ENCODE results near the gene ANP32D. TPM values are rescaled to one million over a fixed set of nuclear protein-coding genes. Genes with fewer than 3 reads are reported as not detected.

The ANP32D gene
- total RNA-seq, 1 experiment from 2014 or later, result not detected

GRCh38 chr12:48441069-48441468 is 31.3 kb upstream of the ANP32D start:
- intact Hi-C loops (cut with micrococcal nuclease; ENCODE audit: unreplicated experiment), result no loop called here
- no TSS peak for BruUV-seq (replicated peaks)
- ChIA-PET POLR2A (ENCODE audit: low non-redundant PET) (no interaction called here), CTCF (no interaction called here)
- TF ChIP-seq EZH2 (IDR thresholded peaks at IDR 0.05; ENCODE audit: borderline replicate concordance, low read depth, low read length, poor library complexity, severe bottlenecking) (no peak), CTCF (conservative IDR thresholded peaks at IDR 0.05; ENCODE audit: low read depth, low read length) (no peak)
- Histone ChIP-seq H3K4me1 (ENCODE audit: insufficient read depth, low read length, poor library complexity, severe bottlenecking) (no peaks in the 10 kb centered on the region), H3K27ac (ENCODE audit: low read depth, low read length, poor library complexity, severe bottlenecking) (no peak overlapping the region), H3K36me3 (ENCODE audit: insufficient read depth, low read length, poor library complexity, severe bottlenecking) (no peaks in the 10 kb centered on the region), H3K9me3 (ENCODE audit: low read depth, low read length, poor library complexity, severe bottlenecking) (no peaks in the 10 kb centered on the region), H3K27me3 (replicated peaks; ENCODE audit: insufficient read depth, low read depth, low read length, poor library complexity) (no peaks in the 10 kb centered on the region), H3K4me3 (ENCODE audit: low read depth, low read length, poor library complexity, severe bottlenecking) (no peak overlapping the region)
- no peak for DNase-seq (ENCODE audit: low spot score)

- no peaks in the 10 kb centered on the region for H3K27me3 ChIP-seq (replicated peaks; ENCODE audit: insufficient read depth, low read depth, low read length, poor library complexity)
- ChIA-PET CTCF (no interaction called here), POLR2A (ENCODE audit: low non-redundant PET) (no interaction called here)
- H3K9me3 ChIP-seq (ENCODE audit: low read depth, low read length, poor library complexity, severe bottlenecking), result no peaks in the 10 kb centered on the region
- no peak for DNase-seq (ENCODE audit: low spot score)
- intact Hi-C loops (cut with micrococcal nuclease; ENCODE audit: unreplicated experiment), result no loop called here
- H3K4me3 ChIP-seq (ENCODE audit: low read depth, low read length, poor library complexity, severe bottlenecking), result no peak overlapping the region
- H3K27ac ChIP-seq (ENCODE audit: low read depth, low read length, poor library complexity, severe bottlenecking), result no peak overlapping the region
- no peaks in the 10 kb centered on the region for H3K36me3 ChIP-seq (ENCODE audit: insufficient read depth, low read length, poor library complexity, severe bottlenecking)
- TF ChIP-seq EZH2 (IDR thresholded peaks at IDR 0.05; ENCODE audit: borderline replicate concordance, low read depth, low read length, poor library complexity, severe bottlenecking) (no peak), CTCF (conservative IDR thresholded peaks at IDR 0.05; ENCODE audit: low read depth, low read length) (0 out of 2 replicates have a peak, but pooled peaks have one; percentile 13)
- H3K4me1 ChIP-seq (ENCODE audit: insufficient read depth, low read length, poor library complexity, severe bottlenecking), result peaks cover 8% of the 10 kb centered on the region
- BruUV-seq (replicated peaks), result no TSS peak
Measured at GRCh38 chr12:48442179-48442847, 30.0 kb upstream of the ANP32D start.

GRCh38 chr12:48445538-48445937 is 26.8 kb upstream of the ANP32D start:
- Histone ChIP-seq H3K4me3 (ENCODE audit: low read depth, low read length, poor library complexity, severe bottlenecking) (no peak overlapping the region), H3K9me3 (ENCODE audit: low read depth, low read length, poor library complexity, severe bottlenecking) (no peaks in the 10 kb centered on the region), H3K36me3 (ENCODE audit: insufficient read depth, low read length, poor library complexity, severe bottlenecking) (no peaks in the 10 kb centered on the region), H3K4me1 (ENCODE audit: insufficient read depth, low read length, poor library complexity, severe bottlenecking) (peaks cover 8% of the 10 kb centered on the region), H3K27ac (ENCODE audit: low read depth, low read length, poor library complexity, severe bottlenecking) (no peak overlapping the region), H3K27me3 (replicated peaks; ENCODE audit: insufficient read depth, low read depth, low read length, poor library complexity) (no peaks in the 10 kb centered on the region)
- ChIA-PET POLR2A (ENCODE audit: low non-redundant PET) (no interaction called here), CTCF (no interaction called here)
- intact Hi-C loops (cut with micrococcal nuclease; ENCODE audit: unreplicated experiment), result no loop called here
- no TSS peak for BruUV-seq (replicated peaks)
- no peak for DNase-seq (ENCODE audit: low spot score)
- TF ChIP-seq EZH2 (IDR thresholded peaks at IDR 0.05; ENCODE audit: borderline replicate concordance, low read depth, low read length, poor library complexity, severe bottlenecking) (no peak), CTCF (conservative IDR thresholded peaks at IDR 0.05; ENCODE audit: low read depth, low read length) (no peak)

Data from A673 (cell line).